Loucy (cell line): ENCODE measurements around the gene SHMT2.
A peak's percentile ranks its signal among the peaks of the same experiment; 100 is the strongest.

Experiments used
- H2AFZ ChIP-seq: fragments of 200-600 bp; sonication (generic); 2 replicates; pipeline ENCODE4 v1.6.0; 2016; ENCODE audit warnings: antibody characterized with exemption, mild to moderate bottlenecking, low read length, moderate library complexity
- H3F3A ChIP-seq: fragments of 200-600 bp; 2 replicates; pipeline ENCODE4 v1.6.0; 2016; ENCODE audit warnings: antibody characterized with exemption, low read depth, mild to moderate bottlenecking
- H3K27me3 ChIP-seq: fragments of 200-600 bp; sonication (generic); 2 replicates; pipeline ENCODE4 v1.6.1; 2014; ENCODE audit warnings: low read length, mild to moderate bottlenecking; ENCODE audit not compliant: insufficient read depth, poor library complexity, severe bottlenecking
- H3K36me3 ChIP-seq: fragments of 200-600 bp; sonication (generic); 2 replicates; pipeline ENCODE4 v1.6.1; 2016; ENCODE audit warnings: low read length; ENCODE audit not compliant: insufficient read depth
- H3K4me1 ChIP-seq: fragments of 200-600 bp; sonication (generic); 2 replicates; pipeline ENCODE4 v1.5.1; 2014; ENCODE audit warnings: low read length, mild to moderate bottlenecking; ENCODE audit not compliant: insufficient read depth, poor library complexity, severe bottlenecking
- H3K4me2 ChIP-seq: fragments of 200-600 bp; sonication (generic); 2 replicates; pipeline ENCODE4 v1.6.0; 2014; ENCODE audit warnings: antibody characterized with exemption, low read length, low read depth, mild to moderate bottlenecking; ENCODE audit not compliant: poor library complexity, severe bottlenecking
- H3K4me3 ChIP-seq: fragments of 200-600 bp; sonication (generic); 2 replicates; pipeline ENCODE4 v1.5.1; 2014; ENCODE audit warnings: low read length, mild to moderate bottlenecking, mixed read lengths; ENCODE audit not compliant: poor library complexity, severe bottlenecking
- H3K79me2 ChIP-seq: fragments of 200-600 bp; sonication (generic); 2 replicates; pipeline ENCODE4 v1.6.1; 2014; ENCODE audit warnings: low read length; ENCODE audit not compliant: insufficient read depth
- H3K9ac ChIP-seq: fragments of 200-600 bp; sonication (generic); 2 replicates; pipeline ENCODE4 v1.6.0; 2014; ENCODE audit warnings: mild to moderate bottlenecking, low read depth, low read length, moderate library complexity; ENCODE audit not compliant: poor library complexity, severe bottlenecking
- H3K9me2 ChIP-seq: fragments of 200-600 bp; sonication (generic); replicated peaks from 2 replicates; pipeline ENCODE4 v1.6.1; 2016; ENCODE audit warnings: low read depth, low read length, mixed read lengths
- H3K9me3 ChIP-seq: fragments of 200-600 bp; sonication (generic); 2 replicates; pipeline ENCODE4 v1.6.1; 2014; ENCODE audit warnings: mild to moderate bottlenecking, antibody characterized with exemption, low read length, low read depth; ENCODE audit not compliant: insufficient read depth
- H4K20me1 ChIP-seq: fragments of 200-600 bp; sonication (generic); 2 replicates; pipeline ENCODE4 v1.6.0; 2014; ENCODE audit warnings: antibody characterized with exemption, low read length, mild to moderate bottlenecking; ENCODE audit not compliant: insufficient read depth, poor library complexity, severe bottlenecking
- CTCF ChIP-seq: fragments of 200-600 bp; sonication (generic); conservative IDR thresholded peaks from 2 replicates; pipeline ENCODE4 v1.5.1; 2014; ENCODE audit warnings: mild to moderate bottlenecking, antibody characterized with exemption, low read length
- EZH2phosphoT487 ChIP-seq: fragments of 200-600 bp; IDR thresholded peaks from 2 replicates; pipeline ENCODE4 v1.6.1; 2018; ENCODE audit warnings: antibody characterized with exemption, mild to moderate bottlenecking, moderate library complexity, borderline replicate concordance

The SHMT2 gene

GRCh38 chr12:57232156-57232756, 2.7 kb downstream of the SHMT2 start:
- Histone ChIP-seq H4K20me1 (peaks cover 47% of the 10 kb centered on the region), H3K79me2 (peaks cover 44% of the 10 kb centered on the region), H3K27me3 (no peaks in the 10 kb centered on the region), H3K9me2 (no peaks in the 10 kb centered on the region), H3K9ac (peak overlapping the region; percentile 94), H3K9me3 (no peaks in the 10 kb centered on the region), H3F3A (no peaks in the 10 kb centered on the region), H3K36me3 (peaks cover 30% of the 10 kb centered on the region; the same call in 1 of the 2 replicates), H3K4me3 (peak overlapping the region; percentile 87), H3K4me2 (peak overlapping the region; percentile 95), H3K4me1 (peaks cover 49% of the 10 kb centered on the region), H2AFZ (no peak overlapping the region)
- no peak for TF ChIP-seq CTCF
- TF ChIP-seq EZH2phosphoT487, result no peak

- H3K9ac ChIP-seq, result peak overlapping the region; percentile 94
- H4K20me1 ChIP-seq, result peaks cover 47% of the 10 kb centered on the region
- H2AFZ ChIP-seq, result no peak overlapping the region
- no peaks in the 10 kb centered on the region for H3F3A ChIP-seq
- H3K9me3 ChIP-seq, result no peaks in the 10 kb centered on the region
- peak overlapping the region; percentile 95 for H3K4me2 ChIP-seq
- H3K36me3 ChIP-seq, result peaks cover 30% of the 10 kb centered on the region; the same call in 1 of the 2 replicates
- peaks cover 44% of the 10 kb centered on the region for H3K79me2 ChIP-seq
- H3K27me3 ChIP-seq, result no peaks in the 10 kb centered on the region
- peaks cover 40% of the 10 kb centered on the region for H3K4me1 ChIP-seq
- no peak overlapping the region for H3K4me3 ChIP-seq
- TF ChIP-seq EZH2phosphoT487 (no peak), CTCF (no peak)
- H3K9me2 ChIP-seq, result no peaks in the 10 kb centered on the region
These were observed 4.1 kb downstream of the SHMT2 start for GRCh38 chr12:57233357-57234232.

GRCh38 chr12:57234233-57234570, 4.7 kb downstream of the SHMT2 start:
- no peak overlapping the region for H3K4me3 ChIP-seq
- H2AFZ ChIP-seq, result no peak overlapping the region
- no peak for TF ChIP-seq EZH2phosphoT487
- no peak for TF ChIP-seq CTCF
- H3K36me3 ChIP-seq, result peaks cover 30% of the 10 kb centered on the region; the same call in 1 of the 2 replicates
- peaks cover 44% of the 10 kb centered on the region for H3K79me2 ChIP-seq
- H3K4me1 ChIP-seq, result peaks cover 34% of the 10 kb centered on the region
- no peaks in the 10 kb centered on the region for H3F3A ChIP-seq
- H3K27me3 ChIP-seq, result no peaks in the 10 kb centered on the region
- H3K9me2 ChIP-seq, result no peaks in the 10 kb centered on the region
- H3K4me2 ChIP-seq, result peak overlapping the region; percentile 95
- H3K9me3 ChIP-seq, result no peaks in the 10 kb centered on the region
- H4K20me1 ChIP-seq, result peaks cover 47% of the 10 kb centered on the region
- no peak overlapping the region for H3K9ac ChIP-seq
